Astrocyte (in vitro differentiated cells and primary cell): ENCODE results near the gene MRPL55. TPM values are rescaled to one million over a fixed set of nuclear protein-coding genes. Genes with fewer than 3 reads are reported as not detected.

Source experiments
- DNase-seq: peaks from one replicate; pipeline ENCODE4 v3.0.0-alpha.2; 2010; ENCODE audit warnings: low read depth
- FAIRE-seq: peaks from 2 replicates; lab custom pipeline; 2011; peaks lifted over from hg19 to GRCh38; lab: Jason Lieb, UNC
- H2AFZ ChIP-seq: 2 replicates; pipeline ENCODE4 v1.6.0; 2012; ENCODE audit warnings: low read depth, low read length, inconsistent platforms
- H3K27ac ChIP-seq: 2 replicates; pipeline ENCODE4 v1.5.1; 2011; ENCODE audit warnings: low read depth, low read length, inconsistent platforms
- H3K27me3 ChIP-seq: 2 replicates; pipeline ENCODE4 v1.6.0; 2011; ENCODE audit warnings: low read length, inconsistent platforms; ENCODE audit not compliant: insufficient read depth
- H3K36me3 ChIP-seq: 2 replicates; pipeline ENCODE4 v1.5.1; 2011; ENCODE audit warnings: low read length, inconsistent platforms; ENCODE audit not compliant: insufficient read depth
- H3K4me1 ChIP-seq: 2 replicates; pipeline ENCODE4 v1.5.1; 2011; ENCODE audit warnings: low read length, inconsistent platforms; ENCODE audit not compliant: insufficient read depth
- H3K4me2 ChIP-seq: 2 replicates; pipeline ENCODE4 v1.6.0; 2012; ENCODE audit warnings: low read length, inconsistent platforms
- H3K4me3 ChIP-seq: 2 replicates; pipeline ENCODE4 v1.5.1; 2011; ENCODE audit warnings: low read depth, mild to moderate bottlenecking, low read length, inconsistent platforms; ENCODE audit not compliant: insufficient read depth
- H3K79me2 ChIP-seq: 2 replicates; pipeline ENCODE4 v1.6.0; 2012; ENCODE audit warnings: mild to moderate bottlenecking, low read length, inconsistent platforms; ENCODE audit not compliant: insufficient read depth
- H3K9ac ChIP-seq: 2 replicates; pipeline ENCODE4 v1.6.0; 2012; ENCODE audit warnings: mild to moderate bottlenecking, low read length, inconsistent platforms
- H3K9me3 ChIP-seq: 2 replicates; pipeline ENCODE4 v1.5.1; 2012; ENCODE audit warnings: low read depth, mild to moderate bottlenecking, low read length, inconsistent platforms; ENCODE audit not compliant: insufficient read depth
- H4K20me1 ChIP-seq: 2 replicates; pipeline ENCODE4 v1.6.0; 2012; ENCODE audit warnings: low read length, inconsistent platforms; ENCODE audit not compliant: insufficient read depth
- H3K27ac Mint-ChIP-seq: one replicate; pipeline ENCODE4 v1.8.0; 2021; ENCODE audit warnings: mild to moderate bottlenecking, mixed read lengths; ENCODE audit not compliant: unreplicated experiment
- H3K27me3 Mint-ChIP-seq: one replicate; pipeline ENCODE4 v1.8.0; 2021; ENCODE audit warnings: low read depth, mixed read lengths; ENCODE audit not compliant: unreplicated experiment
- H3K36me3 Mint-ChIP-seq: one replicate; pipeline ENCODE4 v1.8.0; 2021; ENCODE audit warnings: low read depth, mixed read lengths; ENCODE audit not compliant: unreplicated experiment
- H3K4me1 Mint-ChIP-seq: one replicate; pipeline ENCODE4 v1.8.0; 2021; ENCODE audit warnings: low read depth, mixed read lengths; ENCODE audit not compliant: unreplicated experiment
- H3K4me3 Mint-ChIP-seq: one replicate; pipeline ENCODE4 v1.8.0; 2021; ENCODE audit warnings: mild to moderate bottlenecking, moderate library complexity, mixed read lengths; ENCODE audit not compliant: unreplicated experiment
- H3K9me3 Mint-ChIP-seq: one replicate; pipeline ENCODE4 v1.8.0; 2021; ENCODE audit warnings: mild to moderate bottlenecking, mixed read lengths; ENCODE audit not compliant: unreplicated experiment
- CTCF ChIP-seq: IDR thresholded peaks from 2 replicates; pipeline ENCODE4 v1.5.1; 2011; ENCODE audit warnings: low read depth, mild to moderate bottlenecking, inconsistent platforms, low read length, moderate library complexity; ENCODE audit not compliant: insufficient read depth
- EZH2 ChIP-seq: IDR thresholded peaks from 2 replicates; pipeline ENCODE4 v1.6.1; 2012; ENCODE audit warnings: mild to moderate bottlenecking, low read length, inconsistent platforms; ENCODE audit not compliant: insufficient read depth
- total RNA-seq: library from RNA; stranded (reverse); gene quantifications from 2 replicates; pipeline ENCODE4 v1.2.1, GENCODE V29; 2021

MRPL55 gene
- total RNA-seq, 1 donor from 2014 or later, result 50.8 TPM

- TF ChIP-seq EZH2 (peak; percentile 60), CTCF (no peak)
- Mint-ChIP-seq H3K36me3 (no peaks in the 10 kb centered on the region), H3K27ac (no peak overlapping the region), H3K27me3 (peaks cover 54% of the 10 kb centered on the region), H3K9me3 (peaks cover 8% of the 10 kb centered on the region), H3K4me1 (no peaks in the 10 kb centered on the region), H3K4me3 (peak overlapping the region; percentile 68)
- Histone ChIP-seq H3K27ac (no peak overlapping the region), H3K4me1 (peaks cover 3% of the 10 kb centered on the region), H2AFZ (peak overlapping the region; percentile 52), H3K4me2 (peak overlapping the region; percentile 77), H3K79me2 (no peaks in the 10 kb centered on the region), H3K9ac (no peak overlapping the region), H4K20me1 (no peaks in the 10 kb centered on the region), H3K4me3 (peak overlapping the region; percentile 17), H3K27me3 (peaks cover 43% of the 10 kb centered on the region), H3K9me3 (no peaks in the 10 kb centered on the region), H3K36me3 (no peaks in the 10 kb centered on the region)
- DNase-seq (no peak), FAIRE-seq (no peak)
These were observed 48.5 kb downstream of the MRPL55 start for GRCh38 chr1:228060458-228061190.

GRCh38 chr1:228059634-228060457, 49.3 kb downstream of the MRPL55 start:
- Histone ChIP-seq H3K27ac (no peak overlapping the region), H3K9me3 (no peaks in the 10 kb centered on the region), H3K27me3 (peaks cover 45% of the 10 kb centered on the region), H4K20me1 (no peaks in the 10 kb centered on the region), H3K79me2 (no peaks in the 10 kb centered on the region), H3K4me3 (no peak overlapping the region), H3K36me3 (no peaks in the 10 kb centered on the region), H3K4me1 (peaks cover 3% of the 10 kb centered on the region), H2AFZ (no peak overlapping the region), H3K4me2 (peak overlapping the region; percentile 77), H3K9ac (no peak overlapping the region)
- FAIRE-seq (no peak), DNase-seq (no peak)
- peaks cover 8% of the 10 kb centered on the region for H3K9me3 Mint-ChIP-seq
- H3K36me3 Mint-ChIP-seq, result no peaks in the 10 kb centered on the region
- peaks cover 52% of the 10 kb centered on the region for H3K27me3 Mint-ChIP-seq
- no peak overlapping the region for H3K27ac Mint-ChIP-seq
- no peak overlapping the region for H3K4me3 Mint-ChIP-seq
- H3K4me1 Mint-ChIP-seq, result no peaks in the 10 kb centered on the region
- no peak for TF ChIP-seq CTCF
- TF ChIP-seq EZH2, result no peak
